HG03460 (cell line): ENCODE results near the gene SMC5.
"Not testable (repeated sequence)": the region's sequence is repeated elsewhere in the genome, so short reads cannot be mapped to it uniquely, and the experiment has no call there.

Source experiments
- ATAC-seq: cut with Tn5 transposase; IDR thresholded peaks from one replicate; pipeline ENCODE4 v1.9.1; 2021; ENCODE audit not compliant: unreplicated experiment

The SMC5 gene

DNA sequence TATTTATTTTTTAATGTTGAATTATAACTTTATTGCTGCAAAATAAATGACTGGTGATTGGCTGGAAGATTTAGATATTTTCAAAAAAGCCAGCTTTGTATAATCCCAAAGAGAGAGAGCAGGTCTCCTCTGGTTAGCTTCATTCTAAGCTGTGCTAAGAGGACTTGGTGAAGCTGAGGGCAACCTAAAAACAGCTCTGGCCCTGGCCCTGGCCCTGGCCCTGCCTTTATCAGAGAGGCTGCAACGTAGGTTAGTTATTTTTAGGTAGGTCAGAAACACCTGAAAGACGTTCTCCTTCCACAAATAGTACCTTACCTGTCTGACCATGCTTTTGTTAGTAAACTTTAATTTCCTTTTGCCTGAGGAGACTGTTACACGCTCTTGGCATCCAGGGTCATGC lies 97.0 kb downstream of the SMC5 start:
- ATAC-seq = no peak

DNA sequence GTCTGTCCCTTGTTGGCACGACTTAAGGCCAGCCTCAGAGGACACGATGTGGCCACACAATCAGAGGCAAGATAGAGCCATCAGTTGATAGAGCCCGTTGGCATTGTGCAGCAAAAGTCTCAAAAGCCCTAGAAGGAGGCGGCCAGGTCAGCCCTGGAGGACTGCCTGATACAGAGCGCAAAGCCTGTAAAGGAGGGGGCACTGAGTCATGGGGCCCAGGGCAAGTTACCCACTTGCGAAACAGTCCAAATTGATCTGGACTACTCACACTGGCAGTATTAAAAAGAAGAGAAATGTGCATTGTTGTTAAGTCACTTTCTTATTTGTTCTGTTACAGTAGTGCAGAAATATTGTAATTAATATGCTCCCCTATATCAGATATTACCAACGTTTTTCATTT lies 104.2 kb downstream of the SMC5 start:
- no peak for ATAC-seq

DNA sequence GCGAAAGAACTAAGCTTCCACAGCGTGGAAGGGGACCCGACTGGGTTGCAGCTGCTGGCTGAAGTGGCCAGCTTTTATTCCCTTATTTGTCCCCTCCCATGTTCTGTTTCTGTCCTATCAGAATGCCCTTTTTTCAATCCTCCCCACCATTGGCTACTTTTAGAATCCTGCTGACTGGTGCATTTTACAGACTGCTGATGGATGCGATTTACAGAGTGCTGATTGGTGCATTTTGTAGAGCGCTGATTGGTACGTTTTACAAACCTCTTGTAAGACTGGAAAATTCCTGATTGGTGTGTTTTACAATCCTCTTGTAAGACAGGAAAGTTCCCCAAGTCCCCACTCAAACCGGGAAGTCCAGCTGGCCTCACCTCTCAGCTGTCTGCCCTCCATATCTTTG lies 105.0 kb downstream of the SMC5 start:
- no peak for ATAC-seq

DNA sequence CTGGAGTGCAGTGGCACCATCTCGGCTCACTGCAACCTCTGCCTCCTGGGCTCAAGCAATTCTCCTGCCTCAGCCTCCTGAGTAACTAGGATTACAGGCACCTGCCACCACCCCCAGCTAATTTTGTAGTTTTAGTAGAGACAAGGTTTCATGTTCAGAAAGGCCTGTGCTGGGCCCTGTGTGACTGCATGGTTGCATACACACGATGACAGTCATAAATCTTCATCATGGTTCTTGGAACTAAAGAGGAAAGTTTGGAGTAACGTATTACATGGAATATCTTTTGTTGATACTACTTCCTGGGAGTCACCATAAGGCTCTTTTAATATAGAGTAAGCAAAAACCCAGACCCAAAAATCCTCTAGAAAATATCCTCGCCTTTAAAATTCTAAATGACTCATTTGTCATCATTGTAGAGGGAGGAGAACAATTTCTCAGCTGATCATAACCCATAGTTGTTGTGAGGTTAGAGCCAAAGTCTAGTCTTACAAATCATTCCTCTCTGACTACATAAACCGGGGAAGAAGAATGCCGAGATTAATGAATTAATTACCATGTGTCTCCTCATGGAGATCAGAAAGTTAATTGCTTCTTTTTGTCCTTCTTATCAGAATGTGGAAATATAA lies 108.6 kb downstream of the SMC5 start:
- ATAC-seq = no peak

DNA sequence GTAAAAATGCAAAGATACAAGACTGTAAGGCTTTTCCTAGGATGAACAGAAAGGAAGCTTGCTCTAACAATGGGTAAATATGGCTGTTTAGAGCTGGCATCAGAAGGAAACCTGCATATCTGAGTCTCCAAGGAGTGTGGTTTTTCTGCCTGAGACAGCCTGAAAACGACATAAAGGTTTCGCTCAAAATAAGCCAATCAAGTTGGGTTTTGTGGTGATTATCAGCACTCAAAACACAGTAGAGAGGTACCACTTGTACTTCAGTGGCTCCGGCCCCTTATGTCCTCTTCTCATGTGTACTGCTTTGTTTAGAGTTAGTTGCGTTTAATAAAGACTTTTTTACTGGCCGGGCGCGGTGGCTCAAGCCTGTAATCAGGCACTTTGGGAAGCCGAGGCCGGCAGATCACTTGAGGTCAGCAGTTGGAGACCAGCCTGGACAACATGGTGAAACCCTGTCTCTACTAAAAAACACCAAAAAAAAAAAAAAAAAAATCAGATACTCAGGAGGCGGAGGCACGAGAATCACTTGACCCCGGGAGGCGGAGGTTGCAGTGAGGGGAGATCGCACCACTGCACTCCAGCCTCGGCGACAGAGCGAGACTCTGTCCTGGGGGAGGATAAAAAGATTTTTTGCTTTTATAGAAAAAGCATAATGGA lies 116.3 kb downstream of the SMC5 start:
- no peak for ATAC-seq

DNA sequence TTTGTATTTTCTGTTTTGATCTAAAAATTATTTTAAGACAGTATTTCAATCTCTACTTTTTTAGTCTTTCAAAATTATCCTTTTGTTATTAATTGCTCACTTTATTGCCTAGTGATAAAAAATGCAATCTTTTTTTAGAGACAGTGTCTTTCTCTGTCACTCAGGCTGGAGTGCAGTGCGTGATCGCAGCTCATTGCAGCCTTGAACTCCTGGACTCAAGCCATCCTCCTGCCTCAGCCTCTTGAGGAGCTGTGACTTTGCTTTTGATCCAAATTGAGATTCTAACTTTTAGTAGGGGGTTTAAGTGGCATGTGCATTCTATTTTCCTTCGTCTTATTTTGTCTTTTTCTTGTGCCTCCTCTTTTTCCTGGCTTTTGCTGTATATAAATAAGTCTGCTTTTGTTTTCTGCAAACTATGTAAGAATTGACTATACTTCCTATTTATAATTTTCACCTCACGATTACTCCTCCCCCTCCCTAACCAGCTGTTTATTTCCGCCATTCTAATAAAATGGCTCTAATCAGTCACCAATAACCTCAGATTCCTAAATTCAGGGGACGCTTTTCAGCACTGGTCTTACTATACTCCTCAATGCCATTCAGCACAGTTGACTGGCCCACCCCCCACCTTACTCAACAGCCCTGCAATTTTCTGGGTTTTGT lies 123.4 kb downstream of the SMC5 start:
- no peak for ATAC-seq

DNA sequence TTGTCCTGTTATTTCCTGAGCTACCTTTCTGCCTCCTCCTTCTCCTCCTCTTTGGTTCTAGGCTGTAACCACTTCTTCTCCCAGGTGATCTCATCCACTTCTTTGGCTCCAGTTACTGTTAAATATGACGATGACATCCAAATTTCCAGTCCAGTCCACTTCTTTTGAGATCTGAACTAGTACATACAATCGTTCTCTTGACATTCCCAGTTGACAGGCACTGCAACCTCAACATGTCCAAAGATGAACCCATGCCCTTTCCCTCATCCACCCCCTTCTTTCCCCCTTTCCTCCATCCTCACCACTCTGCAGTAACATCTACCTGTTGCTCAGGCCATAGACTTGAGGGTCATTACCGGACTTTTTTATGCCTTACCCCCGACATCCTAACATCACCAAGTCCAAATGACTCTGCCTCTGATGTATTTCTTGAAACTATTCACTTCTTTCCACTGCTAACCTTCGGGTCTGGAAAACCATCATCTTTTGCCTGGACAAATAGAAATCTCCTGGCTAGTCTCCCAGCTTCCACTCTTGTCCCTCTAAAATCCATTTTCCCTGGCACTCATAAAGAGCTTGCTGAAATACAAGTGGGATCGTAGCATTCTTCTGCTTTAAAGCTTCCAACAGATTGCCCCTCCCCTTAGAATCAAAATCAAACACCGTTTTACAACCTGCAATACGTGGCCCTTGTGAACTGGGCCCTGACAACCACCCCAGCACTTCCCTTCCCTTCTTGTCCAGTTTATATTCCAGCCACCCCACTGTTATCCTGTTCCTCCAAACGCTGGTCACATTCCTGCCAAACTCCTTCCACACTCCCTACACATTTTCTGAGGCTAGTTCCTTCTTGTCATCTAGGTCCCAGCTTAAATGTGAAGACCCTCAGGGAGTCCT lies 124.2 kb downstream of the SMC5 start:
- no peak for ATAC-seq

DNA sequence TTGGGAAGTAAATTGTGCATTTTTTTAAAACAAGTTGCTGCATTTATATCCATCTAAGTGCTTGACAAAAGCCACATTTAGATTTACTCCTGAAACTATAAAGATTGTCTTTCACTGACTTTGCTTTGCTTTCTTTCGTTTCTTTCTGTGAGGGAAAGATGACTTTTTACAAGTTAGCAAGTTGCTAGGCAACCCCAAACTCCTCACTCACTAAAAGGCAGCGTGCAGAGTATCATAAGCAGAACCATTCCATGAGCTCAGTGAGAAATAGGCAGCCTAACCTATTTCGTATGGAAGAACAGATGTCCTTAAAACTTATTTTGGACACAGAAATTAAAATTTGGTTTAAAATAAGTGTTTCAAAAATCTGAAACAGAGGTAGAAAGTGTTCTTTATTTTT lies 126.6 kb downstream of the SMC5 start:
- ATAC-seq = no peak

DNA sequence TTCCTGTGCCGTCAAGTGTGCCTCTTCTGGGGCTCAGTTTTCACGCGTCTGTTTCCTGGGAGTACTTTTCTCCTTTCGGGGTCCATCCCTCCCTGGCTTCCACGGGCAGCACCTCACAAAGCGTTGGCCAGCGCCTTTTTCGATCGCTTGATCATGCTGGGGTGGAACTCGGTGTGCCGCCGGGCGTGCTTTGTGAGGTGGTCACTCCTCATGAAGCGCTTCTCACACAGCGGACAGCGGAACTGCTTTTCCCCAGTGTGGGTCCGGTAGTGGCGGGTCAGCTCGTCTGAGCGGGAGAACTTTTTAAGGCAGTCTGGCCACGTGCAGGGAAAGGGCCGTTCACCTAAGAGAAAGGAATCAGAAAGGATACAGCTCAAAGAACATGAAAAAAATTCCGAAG lies 128.9 kb downstream of the SMC5 start:
- no peak for ATAC-seq

DNA sequence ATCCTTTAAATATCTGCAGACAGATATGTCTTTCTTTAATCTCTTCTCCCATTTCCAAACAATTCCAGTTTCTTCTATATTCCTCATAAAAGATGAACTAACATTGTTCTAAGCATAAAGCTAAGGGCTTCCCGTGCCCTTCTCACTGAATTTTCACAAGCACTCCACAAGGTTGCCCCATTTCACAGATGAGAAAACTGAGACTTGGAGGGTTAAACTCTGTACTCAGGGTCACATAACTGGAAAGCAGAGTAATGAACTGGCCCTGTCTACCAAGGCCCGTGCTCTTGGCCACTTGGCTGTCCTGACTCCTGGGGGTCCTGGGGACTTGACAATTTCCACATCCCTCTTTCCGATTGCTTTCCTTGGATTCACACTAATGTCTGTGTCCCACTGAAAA lies 130.4 kb downstream of the SMC5 start:
- ATAC-seq = no peak

DNA sequence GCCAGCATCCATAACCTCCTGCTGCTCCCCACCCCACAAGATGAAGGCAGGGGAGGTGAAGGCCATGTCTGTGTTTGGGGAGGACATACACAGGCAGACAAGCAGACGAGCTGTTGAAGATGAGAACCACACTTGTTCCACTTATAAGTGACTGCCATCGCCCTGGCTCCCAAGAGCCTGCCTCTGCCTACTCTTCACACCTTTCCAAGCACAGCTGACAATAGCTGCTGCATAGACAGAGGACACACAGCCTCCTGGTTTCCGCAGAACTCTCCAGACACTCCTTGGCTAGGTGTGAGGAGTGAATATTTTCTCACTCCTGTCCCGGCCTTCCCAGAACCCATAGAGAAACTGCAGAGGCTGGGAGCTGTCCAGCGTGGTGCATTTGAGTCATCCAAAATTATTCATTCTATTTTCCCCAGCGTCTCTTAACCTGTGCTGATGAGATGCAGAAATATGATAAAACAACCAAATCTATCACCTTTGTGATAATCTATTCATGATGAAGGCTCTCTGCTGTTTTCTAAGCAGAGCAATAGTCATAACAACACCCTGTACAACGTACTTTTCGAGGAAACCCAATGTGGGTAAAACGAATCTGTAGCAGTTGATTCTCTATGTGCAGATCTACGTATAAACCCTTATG lies 131.0 kb downstream of the SMC5 start:
- ATAC-seq = no peak

DNA sequence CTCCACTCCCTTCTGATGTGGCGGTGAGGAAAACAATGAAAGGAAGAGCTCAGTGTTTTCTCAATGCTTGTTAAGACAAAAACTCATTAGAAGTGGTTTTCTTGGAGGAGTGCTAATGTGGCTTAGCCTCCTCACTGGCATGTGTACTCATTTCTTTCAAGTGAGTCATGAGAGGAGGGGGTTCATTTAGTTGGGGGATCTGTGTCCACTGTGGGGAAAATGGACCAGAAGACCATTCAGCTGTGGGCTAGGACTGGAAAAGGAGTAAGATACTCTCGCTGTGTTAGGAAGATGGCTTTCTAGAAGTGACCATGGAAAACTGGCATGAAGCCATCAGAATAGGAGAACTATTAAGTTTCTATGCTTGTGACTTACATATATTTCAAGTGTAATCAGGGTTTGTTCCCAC lies 132.2 kb downstream of the SMC5 start:
- ATAC-seq = no peak

DNA sequence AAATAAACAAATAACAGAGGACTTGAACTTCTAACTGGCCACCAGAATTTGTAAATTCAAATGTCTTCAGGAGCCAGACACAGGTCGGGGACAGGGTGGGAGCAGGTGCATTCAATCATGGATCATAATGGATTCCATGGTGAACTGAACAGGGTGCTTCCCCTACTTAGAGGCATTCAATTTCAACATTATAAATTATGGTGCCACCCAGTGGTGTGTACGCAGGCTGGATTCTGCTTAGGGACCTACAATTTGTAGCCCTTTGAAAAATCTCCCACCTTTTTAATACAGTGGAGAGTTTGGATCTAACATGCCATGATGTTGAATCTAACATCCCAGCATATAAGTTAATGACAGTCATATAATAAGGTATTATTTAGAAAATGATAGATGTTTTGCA lies 133.4 kb downstream of the SMC5 start:
- no peak for ATAC-seq

DNA sequence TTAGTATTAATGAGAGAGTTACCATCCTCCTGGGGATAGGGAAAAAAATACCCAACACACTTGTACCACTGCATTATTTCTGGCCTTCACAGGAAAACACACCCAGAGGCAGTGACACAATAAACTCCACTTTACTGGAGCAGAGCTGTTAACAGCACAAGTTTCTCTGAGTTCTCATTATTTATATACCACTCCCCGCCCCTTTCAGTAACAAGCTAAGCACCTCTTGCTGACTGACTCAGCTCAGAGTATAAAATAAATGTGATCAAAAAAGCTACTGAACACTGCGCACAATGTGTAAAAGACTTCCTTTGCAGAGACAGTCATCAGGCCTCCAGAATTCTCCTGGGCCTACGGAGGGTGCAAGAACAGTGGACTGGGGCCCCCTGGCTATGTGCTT lies 134.1 kb downstream of the SMC5 start:
- ATAC-seq = no peak

DNA sequence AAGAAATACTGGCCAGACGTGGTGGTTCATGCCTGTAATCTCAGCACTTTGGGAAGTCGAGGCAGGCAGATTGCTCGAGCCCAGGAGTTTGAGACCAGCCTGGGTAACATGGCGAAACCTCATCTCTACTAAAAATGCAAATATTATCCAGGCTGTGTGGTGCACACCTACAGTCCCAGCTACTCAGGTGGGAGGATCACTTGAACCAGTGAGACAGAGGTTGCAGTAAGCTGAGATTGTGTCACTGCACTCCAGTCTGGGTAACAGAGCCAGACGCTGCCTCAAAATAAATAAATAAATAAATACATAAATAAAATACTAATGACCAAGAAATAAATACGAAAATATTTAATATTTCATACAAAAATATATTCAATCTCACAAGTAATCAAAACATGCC lies 136.9 kb downstream of the SMC5 start:
- no peak for ATAC-seq

DNA sequence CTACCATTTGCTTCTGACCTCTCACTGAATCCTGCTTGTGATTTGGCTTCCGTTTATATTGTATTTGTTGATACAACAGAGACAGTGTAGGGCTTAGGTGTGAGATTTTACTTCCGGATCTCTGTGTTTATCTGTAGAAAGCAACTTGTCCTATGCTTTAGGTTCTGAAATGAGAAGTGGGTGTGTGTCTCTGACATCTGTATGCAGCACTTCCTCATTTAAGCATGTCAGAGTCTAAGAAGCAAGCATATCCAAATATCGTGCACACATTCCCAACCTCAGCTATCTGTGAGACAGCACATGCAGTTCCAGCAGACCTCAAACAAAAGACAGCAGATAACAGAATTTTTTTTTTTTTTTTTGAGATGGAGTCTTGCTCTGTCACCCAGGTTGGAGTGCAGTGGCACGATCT lies 139.4 kb downstream of the SMC5 start:
- ATAC-seq = peak; percentile 98

DNA sequence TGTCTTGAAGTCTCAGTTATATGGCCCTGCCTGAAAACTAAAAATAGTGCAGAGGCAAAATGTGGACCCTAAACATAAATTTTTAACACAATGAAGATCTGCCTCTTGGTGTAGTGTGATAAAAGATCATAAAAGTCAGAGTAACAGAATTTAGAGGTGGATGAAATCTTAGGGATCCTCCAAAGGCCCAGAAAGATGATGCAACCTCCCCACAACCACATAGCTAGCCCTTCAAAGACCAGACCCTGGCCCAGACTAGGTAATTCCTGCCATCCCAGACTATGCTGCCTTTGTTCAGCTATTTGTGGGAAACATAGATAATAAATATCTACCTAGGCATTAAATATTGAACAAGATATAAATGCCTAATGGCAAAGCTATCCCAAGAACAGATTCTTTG lies 140.4 kb downstream of the SMC5 start:
- ATAC-seq = no peak

DNA sequence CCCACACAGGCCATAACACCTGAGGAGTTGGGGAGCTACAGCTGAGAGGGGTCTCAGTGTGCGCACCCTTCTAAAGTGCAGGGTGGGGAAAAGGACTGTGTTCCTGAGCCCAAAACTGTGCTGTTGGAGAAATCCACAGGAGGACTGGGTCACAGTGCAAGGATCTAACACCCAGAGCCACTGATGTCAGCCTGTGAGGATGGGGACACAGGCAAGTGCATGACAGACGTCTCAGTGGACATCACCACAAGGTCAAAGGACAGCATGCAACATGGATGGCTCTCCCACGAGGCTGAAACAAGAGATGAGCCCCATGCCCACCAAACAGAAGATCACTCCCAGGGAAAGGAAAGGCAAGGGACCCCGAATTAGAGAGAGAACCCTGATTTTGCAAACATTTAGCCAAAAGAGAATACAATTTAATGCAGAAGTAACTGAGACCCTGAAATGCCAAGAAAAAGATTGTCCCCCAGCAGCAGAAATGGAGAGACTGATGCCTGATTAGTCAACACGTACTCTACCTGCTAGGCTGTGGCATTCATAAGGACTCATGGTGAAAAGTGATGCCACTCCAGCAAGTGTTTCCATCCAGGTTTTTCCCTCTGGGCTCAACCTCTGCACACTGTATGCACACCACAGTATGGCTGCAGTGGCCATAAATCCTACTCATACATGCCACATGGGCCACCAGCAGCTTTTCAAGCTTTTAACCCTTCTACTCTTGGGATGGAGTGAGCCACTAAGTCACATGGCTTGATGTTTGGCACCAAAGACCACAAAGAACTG lies 141.5 kb downstream of the SMC5 start:
- no peak for ATAC-seq

DNA sequence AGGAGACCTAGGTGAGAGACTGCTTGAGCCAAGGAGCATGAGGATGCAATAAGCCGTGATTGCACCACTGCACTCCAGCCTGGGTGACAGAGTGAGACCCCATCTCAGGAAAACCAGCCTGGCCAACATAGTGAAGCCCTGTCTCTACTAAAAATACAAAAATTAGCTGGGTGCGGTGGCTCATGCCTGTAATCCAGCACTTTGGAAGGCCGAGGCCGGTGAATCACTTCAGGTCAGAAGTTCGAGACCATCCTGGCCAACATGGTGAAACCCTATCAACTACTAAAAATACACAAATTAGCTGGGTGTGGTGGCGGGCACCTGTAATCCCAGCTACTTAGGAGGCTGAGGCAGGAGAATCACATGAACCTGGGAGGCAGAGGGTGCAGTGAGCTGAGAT lies 142.5 kb downstream of the SMC5 start:
- ATAC-seq = not testable (repeated sequence)

DNA sequence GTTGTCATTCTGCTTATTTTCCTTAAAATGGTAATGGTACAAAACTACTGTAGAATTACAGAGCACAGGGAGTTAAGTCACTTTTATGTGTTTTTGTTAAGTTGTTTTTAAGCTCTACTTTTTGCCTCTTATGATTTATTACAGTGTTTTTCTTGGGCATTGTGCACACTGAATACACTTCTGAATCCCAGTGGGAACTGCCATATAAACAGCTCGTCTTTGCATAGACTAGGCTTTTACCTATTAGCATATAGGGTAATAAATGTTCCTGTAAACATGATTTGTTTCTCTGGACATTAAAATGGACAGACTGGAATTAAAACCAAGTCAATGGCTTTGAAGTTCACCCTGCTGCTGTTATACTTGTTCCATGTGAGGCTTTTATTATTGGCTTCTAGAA lies 143.4 kb downstream of the SMC5 start:
- no peak for ATAC-seq
